ENCODE results near the gene EPHA3. TPM values are rescaled to one million over a fixed set of nuclear protein-coding genes. Genes with fewer than 3 reads are reported as not detected.

EPHA3 gene
- total RNA-seq = 1 to 10 TPM; 1.7 to 2.4 TPM

GRCh38 chr3:89107461-89108290 lies at the start of gene EPHA3:
Gene EPHA3 (plus strand): TSS chr3:89107621. CDS start chr3:89107749, 128 bp downstream.
- no peaks in the 10 kb centered on the region for H3K9me3 ChIP-seq
- no peaks in the 10 kb centered on the region for H3K36me3 ChIP-seq
- H3K9ac ChIP-seq (ENCODE audit: low read depth in 2 of 2, low read length in 2 of 2) = peak within 1 kb of the TSS in 1 of 2 donors; percentile 55
- TF ChIP-seq CTCF (IDR thresholded peaks at IDR 0.05) = no peak
- no peaks in the 10 kb centered on the region for H3K4me1 ChIP-seq
- H3K4me3 ChIP-seq = peak within 1 kb of the TSS; percentile 29
- no peak within 1 kb of the TSS for H3K27ac ChIP-seq
- peak; percentile 73 for DNase-seq
- intact Hi-C loops (cut with DNase I) = no loop called here
- no peaks in the 10 kb centered on the region for H3K27me3 ChIP-seq

GRCh38 chr3:89058371-89058770 lies 49.0 kb upstream of the EPHA3 start:
- Histone ChIP-seq H3K9ac (ENCODE audit: low read depth in 2 of 2, low read length in 2 of 2) (no peak overlapping the region), H3K4me3 (no peak overlapping the region), H3K4me1 (no peaks in the 10 kb centered on the region), H3K27ac (no peak overlapping the region), H3K36me3 (no peaks in the 10 kb centered on the region), H3K27me3 (no peaks in the 10 kb centered on the region), H3K9me3 (no peaks in the 10 kb centered on the region)
- intact Hi-C loops (cut with DNase I) = no loop called here
- DNase-seq = no peak
- no peak for TF ChIP-seq CTCF (IDR thresholded peaks at IDR 0.05)

- no peaks in the 10 kb centered on the region for H3K4me1 ChIP-seq
- no peak for TF ChIP-seq CTCF (IDR thresholded peaks at IDR 0.05)
- DNase-seq = no peak
- no peak overlapping the region for H3K27ac ChIP-seq
- H3K9ac ChIP-seq (ENCODE audit: low read depth in 2 of 2, low read length in 2 of 2) = no peak overlapping the region
- no peaks in the 10 kb centered on the region for H3K27me3 ChIP-seq
- no peaks in the 10 kb centered on the region for H3K9me3 ChIP-seq
- intact Hi-C loops (cut with DNase I) = no loop called here
- no peak overlapping the region for H3K4me3 ChIP-seq
- no peaks in the 10 kb centered on the region for H3K36me3 ChIP-seq
Measured at GRCh38 chr3:89059211-89059925, 48.1 kb upstream of the EPHA3 start.

- no peaks in the 10 kb centered on the region for H3K36me3 ChIP-seq
- H3K9me3 ChIP-seq = no peaks in the 10 kb centered on the region
- intact Hi-C loops (cut with DNase I) = no loop called here
- no peak for DNase-seq
- H3K4me3 ChIP-seq = no peak overlapping the region
- no peaks in the 10 kb centered on the region for H3K27me3 ChIP-seq
- H3K27ac ChIP-seq = no peak overlapping the region
- no peak for TF ChIP-seq CTCF (IDR thresholded peaks at IDR 0.05)
- no peaks in the 10 kb centered on the region for H3K4me1 ChIP-seq
- H3K9ac ChIP-seq (ENCODE audit: low read depth in 2 of 2, low read length in 2 of 2) = no peak overlapping the region
Measured at GRCh38 chr3:89061259-89061658, 46.2 kb upstream of the EPHA3 start.

- DNase-seq = no peak
- H3K9me3 ChIP-seq = no peaks in the 10 kb centered on the region
- H3K4me1 ChIP-seq = no peaks in the 10 kb centered on the region
- no peaks in the 10 kb centered on the region for H3K36me3 ChIP-seq
- intact Hi-C loops (cut with DNase I) = no loop called here
- no peak overlapping the region for H3K27ac ChIP-seq
- no peaks in the 10 kb centered on the region for H3K27me3 ChIP-seq
- no peak overlapping the region for H3K4me3 ChIP-seq
- no peak for TF ChIP-seq CTCF (IDR thresholded peaks at IDR 0.05)
- no peak overlapping the region for H3K9ac ChIP-seq (ENCODE audit: low read depth in 2 of 2, low read length in 2 of 2)
Measured at GRCh38 chr3:89067736-89068135, 39.7 kb upstream of the EPHA3 start.

Data from colonic mucosa (tissue), 4 donors.